ENCODE results near the gene AGK.

The AGK gene

DNA sequence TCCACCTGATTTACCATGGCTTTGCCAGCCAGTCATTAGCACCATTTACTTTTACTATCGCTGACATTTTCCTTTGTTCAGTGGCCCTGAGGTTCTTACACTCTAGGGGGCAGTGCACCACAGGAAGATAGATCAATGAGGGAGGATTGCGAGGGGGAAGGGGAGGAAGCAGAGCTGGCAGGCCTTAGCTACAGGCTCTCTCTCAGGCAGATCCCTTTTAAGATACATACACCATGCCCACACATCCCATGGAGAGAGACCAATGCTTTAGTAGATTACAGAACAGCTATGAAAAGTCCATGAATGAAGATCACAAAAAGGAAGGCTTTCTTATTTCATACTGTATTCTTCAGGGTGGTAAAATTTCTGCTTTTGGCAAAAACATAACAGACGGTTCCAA is 103.3 kb downstream of the AGK start:
- peak; percentile 76 for TF ChIP-seq CTCF (IDR thresholded peaks at IDR 0.05; ENCODE audit: low read depth, low read length)
- H3K4me3 ChIP-seq (ENCODE audit: low read depth, low read length): no peak overlapping the region

DNA sequence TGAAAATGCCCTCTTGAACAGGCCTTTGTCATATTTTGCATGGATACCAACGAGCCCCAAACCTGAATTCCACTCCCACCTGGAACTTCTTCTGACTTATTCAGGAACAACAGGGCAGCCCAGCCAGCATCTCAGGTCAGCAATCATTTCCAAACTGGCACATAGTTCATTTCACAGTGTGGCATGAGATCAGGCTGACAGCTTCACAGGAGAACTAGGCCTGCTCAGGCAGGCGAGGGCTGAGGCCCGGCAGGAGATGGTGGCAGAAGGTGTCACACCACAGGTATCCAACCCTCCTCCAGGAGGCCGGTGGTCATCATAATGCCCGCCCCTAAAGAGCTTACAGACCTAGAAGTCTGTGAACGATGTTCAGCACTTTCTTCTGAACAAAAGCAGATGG is 108.3 kb downstream of the AGK start:
- no peak for TF ChIP-seq CTCF (IDR thresholded peaks at IDR 0.05; ENCODE audit: low read depth, low read length)
- no peak overlapping the region for H3K4me3 ChIP-seq (ENCODE audit: low read depth, low read length)

DNA sequence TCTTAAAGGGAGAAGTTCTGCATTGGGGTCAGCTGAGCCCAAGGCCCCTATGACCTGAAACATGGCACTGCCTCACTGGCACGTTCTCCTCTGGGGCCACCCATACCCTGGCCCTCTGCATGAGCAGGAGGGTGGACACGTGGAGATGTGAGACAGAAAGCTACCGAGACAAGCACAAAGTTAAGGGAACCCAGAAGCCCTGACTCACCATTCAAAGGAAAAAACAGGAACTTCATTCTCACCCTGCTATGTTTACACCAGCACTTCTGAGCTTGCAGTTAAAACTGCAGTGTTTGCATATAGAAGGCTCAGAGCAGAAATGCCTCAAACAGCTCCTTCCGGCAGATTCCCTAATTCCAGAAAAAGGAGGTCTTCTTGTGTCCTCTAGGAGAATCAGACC is 109.0 kb downstream of the AGK start:
- H3K4me3 ChIP-seq (ENCODE audit: low read depth, low read length): no peak overlapping the region
- no peak for TF ChIP-seq CTCF (IDR thresholded peaks at IDR 0.05; ENCODE audit: low read depth, low read length)

DNA sequence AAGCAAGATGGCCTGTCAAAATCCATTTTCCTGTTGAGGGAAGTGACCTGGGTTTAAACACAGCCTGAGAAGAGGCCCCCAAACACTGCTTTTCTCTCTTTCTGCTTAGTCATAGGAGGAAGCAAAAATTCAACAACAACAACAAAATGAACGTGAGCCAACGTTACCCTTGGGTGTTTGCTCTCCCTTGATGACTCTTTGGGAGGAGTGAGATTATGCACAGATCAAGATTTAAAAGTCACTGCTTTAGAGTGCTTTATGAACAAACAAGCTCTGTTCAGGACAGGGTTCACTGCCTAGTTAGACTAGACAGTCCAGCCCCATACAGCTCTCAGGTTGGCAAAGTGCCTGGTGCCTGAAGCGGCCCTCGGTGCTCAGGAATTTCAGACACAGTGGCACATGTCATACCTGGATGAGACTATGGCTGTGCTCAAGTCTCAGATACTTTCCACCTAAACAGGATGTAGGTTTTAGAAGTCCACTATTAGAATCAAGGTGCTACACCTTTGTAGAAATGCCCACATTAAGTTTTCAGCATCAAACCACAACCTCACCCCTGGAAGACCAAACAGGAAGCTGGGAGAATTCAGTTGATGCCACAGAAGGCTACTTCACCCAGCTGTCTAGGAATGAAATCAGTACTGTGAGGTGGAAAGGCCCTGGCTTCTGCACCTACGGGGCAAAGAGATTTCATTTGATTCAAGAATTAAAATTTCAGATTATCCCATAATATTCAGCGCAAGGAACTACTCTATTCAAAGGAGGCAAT is 112.1 kb downstream of the AGK start:
- no peak for TF ChIP-seq CTCF (IDR thresholded peaks at IDR 0.05; ENCODE audit: low read depth, low read length)
- H3K4me3 ChIP-seq (ENCODE audit: low read depth, low read length): no peak overlapping the region

GRCh38 chr7:141664450-141664849 is 113.2 kb downstream of the AGK start:
- no peak for TF ChIP-seq CTCF (IDR thresholded peaks at IDR 0.05; ENCODE audit: low read depth, low read length)

DNA sequence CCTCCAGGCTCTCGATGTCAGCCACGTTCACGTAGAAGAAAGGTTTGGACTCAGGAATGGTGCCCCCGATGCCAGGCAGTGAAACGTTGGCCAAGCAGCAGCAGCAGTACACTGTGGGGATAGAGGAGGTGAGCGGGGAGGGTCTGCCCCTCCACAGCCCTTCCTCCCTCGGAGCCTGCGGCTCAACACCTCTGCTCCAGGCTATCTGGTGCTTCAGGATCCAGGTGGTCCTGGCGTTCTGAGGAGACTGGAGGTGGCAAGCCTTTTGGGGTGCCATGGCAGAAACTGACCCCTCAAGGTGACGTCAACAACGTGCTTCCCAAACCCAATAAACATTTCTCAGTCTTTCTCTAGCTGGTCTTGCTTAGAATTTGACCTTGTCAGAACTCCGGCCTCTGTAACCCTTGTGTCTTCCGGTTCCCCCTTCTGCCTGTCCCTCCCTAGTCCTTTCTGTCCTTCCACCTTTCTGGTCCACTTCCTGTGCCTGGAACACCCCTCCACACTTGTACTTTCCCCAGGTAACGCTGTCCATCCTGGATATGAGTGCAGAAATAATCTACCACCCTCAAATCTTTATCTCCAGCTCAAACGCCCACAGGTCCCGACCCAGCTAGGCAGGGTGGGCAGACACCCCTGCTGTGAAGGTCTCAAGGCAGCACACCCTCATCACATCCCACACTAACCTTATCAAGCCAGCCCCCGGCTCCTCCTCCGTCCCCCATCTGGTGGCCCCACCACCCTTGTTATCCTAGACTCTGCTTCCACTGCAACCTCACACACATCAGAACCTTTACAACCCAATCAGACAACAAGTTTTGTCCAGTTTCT is 114.2 kb downstream of the AGK start:
- no peak overlapping the region for H3K4me3 ChIP-seq (ENCODE audit: low read depth, low read length)
- no peak for TF ChIP-seq CTCF (IDR thresholded peaks at IDR 0.05; ENCODE audit: low read depth, low read length)

More at GRCh38 chr7:141664450-141664849, 113.2 kb downstream of the AGK start:
- H3K4me3 ChIP-seq (ENCODE audit: low read depth, low read length): no peak overlapping the region

GRCh38 chr7:141666071-141666470 is 114.9 kb downstream of the AGK start:
- no peak for TF ChIP-seq CTCF (IDR thresholded peaks at IDR 0.05; ENCODE audit: low read depth, low read length)
- H3K4me3 ChIP-seq (ENCODE audit: low read depth, low read length): no peak overlapping the region
